ENCODE results near the gene SP9. TPM values are rescaled to one million over a fixed set of nuclear protein-coding genes. Genes with fewer than 3 reads are reported as not detected.

The SP9 gene
- total RNA-seq, 1 donor from 2014 or later: 0.56 TPM

GRCh38 chr2:174327021-174327840, 7.5 kb upstream of the SP9 start:
- no peaks in the 10 kb centered on the region for H3K9me3 Mint-ChIP-seq
- H3K27ac Mint-ChIP-seq: no peak overlapping the region
- peak overlapping the region; percentile 86 for H3K4me3 Mint-ChIP-seq
- peaks cover 35% of the 10 kb centered on the region for H3K4me1 Mint-ChIP-seq (ENCODE audit: unreplicated experiment)
- DNase-seq (ENCODE audit: extremely low spot score, unreplicated experiment): no peak
- no peaks in the 10 kb centered on the region for H3K36me3 Mint-ChIP-seq
- H3K27me3 Mint-ChIP-seq: peaks cover 92% of the 10 kb centered on the region
- TF ChIP-seq, protein P1, sequence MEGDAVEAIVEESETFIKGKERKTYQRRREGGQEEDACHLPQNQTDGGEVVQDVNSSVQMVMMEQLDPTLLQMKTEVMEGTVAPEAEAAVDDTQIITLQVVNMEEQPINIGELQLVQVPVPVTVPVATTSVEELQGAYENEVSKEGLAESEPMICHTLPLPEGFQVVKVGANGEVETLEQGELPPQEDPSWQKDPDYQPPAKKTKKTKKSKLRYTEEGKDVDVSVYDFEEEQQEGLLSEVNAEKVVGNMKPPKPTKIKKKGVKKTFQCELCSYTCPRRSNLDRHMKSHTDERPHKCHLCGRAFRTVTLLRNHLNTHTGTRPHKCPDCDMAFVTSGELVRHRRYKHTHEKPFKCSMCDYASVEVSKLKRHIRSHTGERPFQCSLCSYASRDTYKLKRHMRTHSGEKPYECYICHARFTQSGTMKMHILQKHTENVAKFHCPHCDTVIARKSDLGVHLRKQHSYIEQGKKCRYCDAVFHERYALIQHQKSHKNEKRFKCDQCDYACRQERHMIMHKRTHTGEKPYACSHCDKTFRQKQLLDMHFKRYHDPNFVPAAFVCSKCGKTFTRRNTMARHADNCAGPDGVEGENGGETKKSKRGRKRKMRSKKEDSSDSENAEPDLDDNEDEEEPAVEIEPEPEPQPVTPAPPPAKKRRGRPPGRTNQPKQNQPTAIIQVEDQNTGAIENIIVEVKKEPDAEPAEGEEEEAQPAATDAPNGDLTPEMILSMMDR (conservative IDR thresholded peaks at IDR 0.05): no peak

DNA sequence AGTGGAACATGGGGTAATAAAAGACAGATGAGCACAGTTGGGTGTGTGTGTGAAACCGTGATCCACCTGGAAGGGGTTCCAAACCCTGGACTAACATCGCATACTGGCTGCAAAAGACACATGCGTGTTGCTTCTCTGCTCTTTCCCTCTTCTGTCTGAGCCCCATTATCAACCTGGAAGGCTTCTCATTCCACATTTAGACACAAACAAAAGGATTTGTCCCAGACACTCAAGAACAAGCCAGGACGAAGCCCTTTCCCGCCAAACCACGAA, 7.0 kb upstream of the SP9 start:
- peaks cover 92% of the 10 kb centered on the region for H3K27me3 Mint-ChIP-seq
- peaks cover 40% of the 10 kb centered on the region for H3K4me1 Mint-ChIP-seq (ENCODE audit: unreplicated experiment)
- no peak for DNase-seq (ENCODE audit: extremely low spot score, unreplicated experiment)
- H3K4me3 Mint-ChIP-seq: peak overlapping the region; percentile 86
- H3K27ac Mint-ChIP-seq: peak overlapping the region; percentile 26
- TF ChIP-seq, protein P1 (conservative IDR thresholded peaks at IDR 0.05): no peak
- no peaks in the 10 kb centered on the region for H3K36me3 Mint-ChIP-seq
- H3K9me3 Mint-ChIP-seq: no peaks in the 10 kb centered on the region

- H3K27ac Mint-ChIP-seq: peak overlapping the region; percentile 26
- peaks cover 45% of the 10 kb centered on the region for H3K4me1 Mint-ChIP-seq (ENCODE audit: unreplicated experiment)
- no peaks in the 10 kb centered on the region for H3K36me3 Mint-ChIP-seq
- TF ChIP-seq, protein P1 (conservative IDR thresholded peaks at IDR 0.05): no peak
- H3K27me3 Mint-ChIP-seq: peaks cover 94% of the 10 kb centered on the region
- H3K9me3 Mint-ChIP-seq: no peaks in the 10 kb centered on the region
- no peak for DNase-seq (ENCODE audit: extremely low spot score, unreplicated experiment)
- H3K4me3 Mint-ChIP-seq: peak overlapping the region; percentile 86
These were observed 6.4 kb upstream of the SP9 start for GRCh38 chr2:174328114-174328960.

GRCh38 chr2:174328961-174329715, 5.6 kb upstream of the SP9 start:
- no peak for DNase-seq (ENCODE audit: extremely low spot score, unreplicated experiment)
- Mint-ChIP-seq H3K4me3 (peak overlapping the region; percentile 81), H3K4me1 (ENCODE audit: unreplicated experiment) (peaks cover 45% of the 10 kb centered on the region), H3K27me3 (peaks cover 96% of the 10 kb centered on the region), H3K27ac (no peak overlapping the region), H3K36me3 (no peaks in the 10 kb centered on the region), H3K9me3 (no peaks in the 10 kb centered on the region)
- TF ChIP-seq, protein P1 (conservative IDR thresholded peaks at IDR 0.05): no peak

- no peaks in the 10 kb centered on the region for H3K36me3 Mint-ChIP-seq
- peak overlapping the region; percentile 34 for H3K4me3 Mint-ChIP-seq
- H3K27me3 Mint-ChIP-seq: peaks cover 94% of the 10 kb centered on the region
- TF ChIP-seq, protein P1 (conservative IDR thresholded peaks at IDR 0.05): no peak
- H3K4me1 Mint-ChIP-seq (ENCODE audit: unreplicated experiment): peaks cover 41% of the 10 kb centered on the region
- no peak overlapping the region for H3K27ac Mint-ChIP-seq
- no peak for DNase-seq (ENCODE audit: extremely low spot score, unreplicated experiment)
- no peaks in the 10 kb centered on the region for H3K9me3 Mint-ChIP-seq
These were observed 3.7 kb upstream of the SP9 start for GRCh38 chr2:174330945-174331594.
